CD14-positive monocyte (primary cell): ENCODE results near the gene HIVEP3. TPM values are rescaled to one million over a fixed set of nuclear protein-coding genes. Genes with fewer than 3 reads are reported as not detected.

Experiments
- DNase-seq, 3 donors: peaks; one replicate each; pipeline ENCODE4 v3.0.0-alpha.2; 2011 to 2022
- H2AFZ ChIP-seq: 2 replicates; pipeline ENCODE4 v1.6.0; 2012; ENCODE audit warnings: mild to moderate bottlenecking, low read depth, low read length, inconsistent platforms; ENCODE audit not compliant: insufficient read depth, poor library complexity, severe bottlenecking
- H3K27ac ChIP-seq, 2 donors: 1 replicate in 1 of 2; 2 replicates in 1 of 2; pipeline ENCODE4 v1.5.1; 2012 to 2013; ENCODE audit warnings: low read length in 2 of 2, control low read depth in 1 of 2, inconsistent platforms in 1 of 2, low read depth in 1 of 2, mild to moderate bottlenecking in 1 of 2
- H3K27me3 ChIP-seq, 2 donors: one replicate each; pipeline versions ENCODE4 v1.6.0 to v1.6.1; 2011 to 2013; ENCODE audit warnings: low read length in 2 of 2; ENCODE audit not compliant: control insufficient read depth in 2 of 2, insufficient read depth in 2 of 2
- H3K36me3 ChIP-seq, 2 donors: replicated peaks in 1 of 2; 1 replicate in 1 of 2; 2 replicates in 1 of 2; pipeline versions ENCODE4 v1.5.1 to v1.6.1; 2012 to 2013; ENCODE audit warnings: low read length in 2 of 2, control low read depth in 1 of 2, inconsistent platforms in 1 of 2, mild to moderate bottlenecking in 1 of 2; ENCODE audit not compliant: insufficient read depth in 2 of 2, control insufficient read depth in 1 of 2
- H3K4me1 ChIP-seq, 2 donors: 1 replicate in 1 of 2; 2 replicates in 1 of 2; pipeline versions ENCODE4 v1.5.1 to v1.6.1; 2012 to 2013; ENCODE audit warnings: low read length in 2 of 2, control low read depth in 1 of 2, inconsistent platforms in 1 of 2, mild to moderate bottlenecking in 1 of 2, moderate library complexity in 1 of 2; ENCODE audit not compliant: insufficient read depth in 2 of 2, control insufficient read depth in 1 of 2
- H3K4me2 ChIP-seq: replicated peaks from 2 replicates; pipeline ENCODE3; 2012; ENCODE audit warnings: low read length, moderate library complexity, mild to moderate bottlenecking; ENCODE audit not compliant: poor library complexity, severe bottlenecking; ENCODE audit errors: extremely low read depth
- H3K4me3 ChIP-seq, 3 experiments: fragments of 200-600 bp in 1 of 3; sonication (generic) in 1 of 3; replicated peaks in 1 of 3; 1 replicate in 2 of 3; 2 replicates in 1 of 3; pipeline ENCODE4 v1.5.1; 2011 to 2013; ENCODE audit warnings: low read length in 3 of 3, mild to moderate bottlenecking in 3 of 3, control low read depth in 2 of 3, low read depth in 2 of 3, inconsistent platforms in 1 of 3, moderate library complexity in 1 of 3
- H3K79me2 ChIP-seq: 2 replicates; pipeline ENCODE4 v1.6.0; 2012; ENCODE audit warnings: mild to moderate bottlenecking, control low read depth, inconsistent platforms, low read length, moderate library complexity; ENCODE audit not compliant: insufficient read depth
- H3K9ac ChIP-seq: 2 replicates; pipeline ENCODE4 v1.6.0; 2017; ENCODE audit warnings: low read length, mild to moderate bottlenecking; ENCODE audit not compliant: insufficient read depth, poor library complexity, severe bottlenecking
- H3K9me3 ChIP-seq, 2 donors: replicated peaks in 1 of 2; 1 replicate in 1 of 2; 2 replicates in 1 of 2; pipeline versions ENCODE4 v1.5.1 to v1.6.1; 2012 to 2013; ENCODE audit warnings: low read length in 2 of 2, control low read depth in 1 of 2; ENCODE audit not compliant: control insufficient read depth in 1 of 2, insufficient read depth in 1 of 2
- H4K20me1 ChIP-seq: 2 replicates; pipeline ENCODE4 v1.6.0; 2012; ENCODE audit warnings: mild to moderate bottlenecking, low read length, control low read depth, moderate library complexity; ENCODE audit not compliant: insufficient read depth
- H3K27ac Mint-ChIP-seq, 7 donors: one replicate each; pipeline ENCODE4 v1.8.0; 2020; ENCODE audit warnings: mild to moderate bottlenecking in 7 of 7, mixed read lengths in 7 of 7, moderate library complexity in 6 of 7, inconsistent platforms in 2 of 7
- H3K27me3 Mint-ChIP-seq, 3 donors: one replicate each; pipeline ENCODE4 v1.8.0; 2021 to 2022; ENCODE audit warnings: low read depth in 3 of 3, mild to moderate bottlenecking in 3 of 3, mixed read lengths in 3 of 3, moderate library complexity in 3 of 3, inconsistent platforms in 1 of 3
- H3K36me3 Mint-ChIP-seq, 2 donors: one replicate each; pipeline ENCODE4 v1.8.0; 2020; ENCODE audit warnings: mixed read lengths in 2 of 2, inconsistent platforms in 1 of 2, mild to moderate bottlenecking in 1 of 2
- H3K4me1 Mint-ChIP-seq: one replicate; pipeline ENCODE4 v1.8.0; 2020; ENCODE audit warnings: mild to moderate bottlenecking, mixed read lengths
- H3K4me3 Mint-ChIP-seq, 2 donors: one replicate each; pipeline ENCODE4 v1.8.0; 2020; ENCODE audit warnings: mild to moderate bottlenecking in 2 of 2, mixed read lengths in 2 of 2, moderate library complexity in 1 of 2
- H3K9me3 Mint-ChIP-seq, 7 donors: one replicate each; pipeline ENCODE4 v1.8.0; 2020 to 2022; ENCODE audit warnings: mixed read lengths in 7 of 7, mild to moderate bottlenecking in 6 of 7, moderate library complexity in 6 of 7, inconsistent platforms in 2 of 7
- CTCF ChIP-seq: fragments of 200-600 bp; IDR thresholded peaks from one replicate; pipeline ENCODE4 v1.8.0; 2022; ENCODE audit warnings: antibody characterized with exemption, mild to moderate bottlenecking
- WGBS: methylation state at CpG from one replicate; pipeline ENCODE4 v1.1.5; 2013; ENCODE audit warnings: missing lambda C conversion rate; ENCODE audit not compliant: insufficient coverage; 5-methylcytosine and 5-hydroxymethylcytosine counted together
- intact Hi-C, 2 donors: fragments of 100-400 bp; cut with micrococcal nuclease; formaldehyde crosslinking; loops; one replicate each; pipeline versions ENCODE4 v1.15.0 to v1.15.1; 2023
- polyA plus RNA-seq, 3 donors: library from polyadenylated mRNA; depleted of rRNA in 1 of 3; unstranded in 2 of 3; stranded (reverse) in 1 of 3; fragments of 300-500 nt in 2 of 3; fragments of >200 nt in 1 of 3; fragmentation: Illumina TruSeq in 2 of 3; gene quantifications; 1 replicate in 2 of 3; 2 replicates in 1 of 3; pipeline ENCODE4 v1.2.3, GENCODE V29; 2012 to 2021

The HIVEP3 gene
- polyA plus RNA-seq, 3 donors = 1.2 to 3.7 (median 1.8) TPM

- peak overlapping the region in 1 of 2 donors; percentile 76 for H3K4me3 Mint-ChIP-seq
- Histone ChIP-seq H3K27me3 (no peaks in the 10 kb centered on the region), H3K79me2 (no peaks in the 10 kb centered on the region)
Observed at GRCh38 chr1:41709873-41710272, 208.8 kb downstream of the HIVEP3 start.

GRCh38 chr1:41709331-41709730 is 209.4 kb downstream of the HIVEP3 start:
- 32% methylated on average over 4 of the region's 4 CpGs for WGBS
- DNase-seq = peak in 2 of 3 donors; percentile 60 to 63
- Histone ChIP-seq H4K20me1 (no peaks in the 10 kb centered on the region), H3K27ac (peak overlapping the region; percentile 18 to 68), H2AFZ (peak overlapping the region; percentile 6), H3K79me2 (no peaks in the 10 kb centered on the region), H3K4me2 (peak overlapping the region; percentile 50), H3K4me3 (peak overlapping the region in 1 of 3 experiments; percentile 45), H3K4me1 (peaks cover 41 to 55% of the 10 kb centered on the region in 2 donors), H3K9me3 (no peaks in the 10 kb centered on the region), H3K27me3 (no peaks in the 10 kb centered on the region), H3K9ac (no peak overlapping the region), H3K36me3 (no peaks in the 10 kb centered on the region)
- intact Hi-C loops = no loop called here
- peaks cover 0 to 5% (median 0%) of the 10 kb centered on the region in 7 donors for H3K9me3 Mint-ChIP-seq
- peak overlapping the region; percentile 76 to 94 (median 87) for H3K27ac Mint-ChIP-seq
- H3K27me3 Mint-ChIP-seq = peaks cover 3 to 6% (median 4%) of the 10 kb centered on the region in 3 donors
- no peak for TF ChIP-seq CTCF
- peak overlapping the region in 1 of 2 donors; percentile 76 for H3K4me3 Mint-ChIP-seq
- peaks cover 1 to 3% of the 10 kb centered on the region in 2 donors for H3K36me3 Mint-ChIP-seq
- peaks cover 56% of the 10 kb centered on the region for H3K4me1 Mint-ChIP-seq

More at GRCh38 chr1:41709873-41710272, 208.8 kb downstream of the HIVEP3 start:
- Mint-ChIP-seq H3K4me1 (peaks cover 61% of the 10 kb centered on the region), H3K27ac (peak overlapping the region in 6 of 7 donors; percentile 83 to 94 (median 88)), H3K9me3 (peaks cover 0 to 5% (median 0%) of the 10 kb centered on the region in 7 donors), H3K27me3 (peaks cover 3 to 6% (median 4%) of the 10 kb centered on the region in 3 donors), H3K36me3 (peaks cover 1 to 3% of the 10 kb centered on the region in 2 donors)
- H3K9ac ChIP-seq = no peak overlapping the region
- peak overlapping the region in 1 of 2 donors; percentile 68 for H3K27ac ChIP-seq
- WGBS = 44% methylated on average over 2 of the region's 4 CpGs
- no peaks in the 10 kb centered on the region for H4K20me1 ChIP-seq
- peak overlapping the region in 1 of 3 experiments; percentile 45 for H3K4me3 ChIP-seq
- H3K4me2 ChIP-seq = peak overlapping the region; percentile 50
- peaks cover 47 to 61% of the 10 kb centered on the region in 2 donors for H3K4me1 ChIP-seq
- peak in 1 of 3 donors; percentile 59 for DNase-seq
- peak overlapping the region; percentile 6 for H2AFZ ChIP-seq
- no peak for TF ChIP-seq CTCF
- no peaks in the 10 kb centered on the region for H3K36me3 ChIP-seq
- H3K9me3 ChIP-seq = no peaks in the 10 kb centered on the region
- intact Hi-C loops = no loop called here
